ENCODE results near the gene KIAA1191.

KIAA1191 gene

GRCh38 chr5:176391479-176391878 lies 29.9 kb upstream of the KIAA1191 start:
- no peak for DNase-seq (ENCODE audit: insufficient read length, low spot score)
- FAIRE-seq = no peak
- TF ChIP-seq PAX5 (IDR thresholded peaks at IDR 0.05; ENCODE audit: insufficient read depth, low read length, severe bottlenecking) (no peak), POLR2AphosphoS5 (IDR thresholded peaks at IDR 0.05; ENCODE audit: low read depth, low read length) (peak; percentile 38; the same call in 1 of the 2 replicates)

- DNase-seq (ENCODE audit: insufficient read length, low spot score) (peak; percentile 49), FAIRE-seq (no peak)
- TF ChIP-seq POLR2A (IDR thresholded peaks at IDR 0.05; ENCODE audit: low read depth, low read length) (peak; percentile 68; the same call in 1 of the 2 replicates), POLR2AphosphoS5 (IDR thresholded peaks at IDR 0.05; ENCODE audit: low read depth, low read length) (peak; percentile 92), TAF1 (IDR thresholded peaks at IDR 0.05; ENCODE audit: low read depth, low read length) (peak; percentile 78), POU2F2 (IDR thresholded peaks at IDR 0.05; ENCODE audit: low read depth, low read length) (no peak), PAX5 (IDR thresholded peaks at IDR 0.05; ENCODE audit: insufficient read depth, low read length, severe bottlenecking) (no peak), SPI1 (IDR thresholded peaks at IDR 0.05; ENCODE audit: low read depth, low read length) (peak; percentile 83)
Observed at GRCh38 chr5:176389135-176390123, 27.9 kb upstream of the KIAA1191 start.

GRCh38 chr5:176388444-176389134 lies 27.0 kb upstream of the KIAA1191 start, which contains the start of the genes HIGD2A and NOP16:
Gene HIGD2A, plus strand, starts transcription at chr5:176388751. Its CDS starts 69 bp downstream, at chr5:176388820.
Gene NOP16, minus strand, starts transcription at chr5:176388598. Its CDS starts 59 bp downstream, at chr5:176388539.
- FAIRE-seq (peak; percentile 99), DNase-seq (ENCODE audit: insufficient read length, low spot score) (peak; percentile 93)
- TF ChIP-seq POLR2A (IDR thresholded peaks at IDR 0.05; ENCODE audit: low read depth, low read length) = peak; percentile 84
- peak; percentile 73; the same call in 1 of the 2 replicates for TF ChIP-seq POU2F2 (IDR thresholded peaks at IDR 0.05; ENCODE audit: low read depth, low read length)
- TF ChIP-seq SPI1 (IDR thresholded peaks at IDR 0.05; ENCODE audit: low read depth, low read length) = no peak; the same call in 1 of the 2 replicates
- no peak for TF ChIP-seq PAX5 (IDR thresholded peaks at IDR 0.05; ENCODE audit: insufficient read depth, low read length, severe bottlenecking)
- peak; percentile 88 for TF ChIP-seq POLR2AphosphoS5 (IDR thresholded peaks at IDR 0.05; ENCODE audit: low read depth, low read length)
- TF ChIP-seq TAF1 (IDR thresholded peaks at IDR 0.05; ENCODE audit: low read depth, low read length) = no peak; the same call in none of the 2 replicates

- no peak for TF ChIP-seq POLR2A (IDR thresholded peaks at IDR 0.05; ENCODE audit: low read depth, low read length)
- no peak for TF ChIP-seq TAF1 (IDR thresholded peaks at IDR 0.05; ENCODE audit: low read depth, low read length)
- no peak for TF ChIP-seq SPI1 (IDR thresholded peaks at IDR 0.05; ENCODE audit: low read depth, low read length)
- no peak for TF ChIP-seq PAX5 (IDR thresholded peaks at IDR 0.05; ENCODE audit: insufficient read depth, low read length, severe bottlenecking)
- TF ChIP-seq POLR2AphosphoS5 (IDR thresholded peaks at IDR 0.05; ENCODE audit: low read depth, low read length) = no peak
- no peak for TF ChIP-seq POU2F2 (IDR thresholded peaks at IDR 0.05; ENCODE audit: low read depth, low read length)
- FAIRE-seq (no peak), DNase-seq (ENCODE audit: insufficient read length, low spot score) (no peak)
Observed at GRCh38 chr5:176388003-176388443, 26.5 kb upstream of the KIAA1191 start.

GRCh38 chr5:176387384-176387925 lies 25.9 kb upstream of the KIAA1191 start:
- TF ChIP-seq POU2F2 (IDR thresholded peaks at IDR 0.05; ENCODE audit: low read depth, low read length) (no peak), POLR2AphosphoS5 (IDR thresholded peaks at IDR 0.05; ENCODE audit: low read depth, low read length) (no peak)
- FAIRE-seq = peak; percentile 28
- no peak for DNase-seq (ENCODE audit: insufficient read length, low spot score)

GRCh38 chr5:176386491-176386890 lies 24.9 kb upstream of the KIAA1191 start:
- FAIRE-seq (no peak), DNase-seq (ENCODE audit: insufficient read length, low spot score) (no peak)
- TF ChIP-seq POLR2AphosphoS5 (IDR thresholded peaks at IDR 0.05; ENCODE audit: low read depth, low read length) = no peak
- no peak for TF ChIP-seq SPI1 (IDR thresholded peaks at IDR 0.05; ENCODE audit: low read depth, low read length)
- TF ChIP-seq PAX5 (IDR thresholded peaks at IDR 0.05; ENCODE audit: insufficient read depth, low read length, severe bottlenecking) = no peak

- FAIRE-seq = no peak
- DNase-seq (ENCODE audit: insufficient read length, low spot score) = no peak
- no peak for TF ChIP-seq POU2F2 (IDR thresholded peaks at IDR 0.05; ENCODE audit: low read depth, low read length)
- TF ChIP-seq POLR2AphosphoS5 (IDR thresholded peaks at IDR 0.05; ENCODE audit: low read depth, low read length) = no peak
- TF ChIP-seq POLR2A (IDR thresholded peaks at IDR 0.05; ENCODE audit: low read depth, low read length) = no peak
- TF ChIP-seq SPI1 (IDR thresholded peaks at IDR 0.05; ENCODE audit: low read depth, low read length) = no peak
- no peak for TF ChIP-seq TAF1 (IDR thresholded peaks at IDR 0.05; ENCODE audit: low read depth, low read length)
- TF ChIP-seq PAX5 (IDR thresholded peaks at IDR 0.05; ENCODE audit: insufficient read depth, low read length, severe bottlenecking) = no peak
Observed at GRCh38 chr5:176384991-176385390, 23.4 kb upstream of the KIAA1191 start.

- DNase-seq (ENCODE audit: insufficient read length, low spot score) (no peak), FAIRE-seq (no peak)
- TF ChIP-seq PAX5 (IDR thresholded peaks at IDR 0.05; ENCODE audit: insufficient read depth, low read length, severe bottlenecking) (no peak), SPI1 (IDR thresholded peaks at IDR 0.05; ENCODE audit: low read depth, low read length) (no peak), POLR2AphosphoS5 (IDR thresholded peaks at IDR 0.05; ENCODE audit: low read depth, low read length) (no peak), POU2F2 (IDR thresholded peaks at IDR 0.05; ENCODE audit: low read depth, low read length) (no peak), POLR2A (IDR thresholded peaks at IDR 0.05; ENCODE audit: low read depth, low read length) (no peak; the same call in 1 of the 2 replicates), TAF1 (IDR thresholded peaks at IDR 0.05; ENCODE audit: low read depth, low read length) (no peak)
Observed at GRCh38 chr5:176384366-176384930, 22.9 kb upstream of the KIAA1191 start.

GRCh38 chr5:176383961-176384360 lies 22.4 kb upstream of the KIAA1191 start:
- no peak for FAIRE-seq
- TF ChIP-seq POLR2AphosphoS5 (IDR thresholded peaks at IDR 0.05; ENCODE audit: low read depth, low read length) (no peak), POLR2A (IDR thresholded peaks at IDR 0.05; ENCODE audit: low read depth, low read length) (no peak), PAX5 (IDR thresholded peaks at IDR 0.05; ENCODE audit: insufficient read depth, low read length, severe bottlenecking) (no peak), TAF1 (IDR thresholded peaks at IDR 0.05; ENCODE audit: low read depth, low read length) (no peak), POU2F2 (IDR thresholded peaks at IDR 0.05; ENCODE audit: low read depth, low read length) (no peak), SPI1 (IDR thresholded peaks at IDR 0.05; ENCODE audit: low read depth, low read length) (no peak)
- no peak for DNase-seq (ENCODE audit: insufficient read length, low spot score)

Data from GM12891 (cell line).